GM19463 (cell line): Measurements from ENCODE around the gene C2orf92.
"Not testable (repeated sequence)": the region's sequence is repeated elsewhere in the genome, so short reads cannot be mapped to it uniquely, and the experiment has no call there.

Experiments used
- ATAC-seq: cut with Tn5 transposase; IDR thresholded peaks from one replicate; pipeline ENCODE4 v1.9.1; 2021; ENCODE audit warnings: mild to moderate bottlenecking, moderate library complexity; ENCODE audit not compliant: unreplicated experiment

Gene C2orf92

GRCh38 chr2:97669448-97669847 is at the start of gene C2orf92:
Gene C2orf92 (plus strand): TSS chr2:97669713. CDS start chr2:97669789, 76 bp downstream.
- ATAC-seq = no peak

- not testable (repeated sequence) for ATAC-seq
Observed at GRCh38 chr2:97620492-97620891, 49.0 kb upstream of the C2orf92 start.

GRCh38 chr2:97622976-97623375 is 46.5 kb upstream of the C2orf92 start:
- not testable (repeated sequence) for ATAC-seq

GRCh38 chr2:97625354-97626048 is 44.0 kb upstream of the C2orf92 start:
- ATAC-seq = not testable (repeated sequence)

- ATAC-seq = not testable (repeated sequence)
Observed at GRCh38 chr2:97626049-97626430, 43.5 kb upstream of the C2orf92 start.

- ATAC-seq = no peak
Observed at GRCh38 chr2:97644023-97644717, 25.3 kb upstream of the C2orf92 start.

GRCh38 chr2:97645112-97645694 is 24.3 kb upstream of the C2orf92 start:
- ATAC-seq = peak; percentile 31

GRCh38 chr2:97645695-97646629 is 23.6 kb upstream of the C2orf92 start, which contains the start of gene COX5B:
Gene COX5B (plus strand): TSS chr2:97646062. CDS start chr2:97646087, 25 bp downstream.
- ATAC-seq = peak; percentile 94

- ATAC-seq = no peak
Observed at GRCh38 chr2:97646977-97647376, 22.5 kb upstream of the C2orf92 start.

- no peak for ATAC-seq
Observed at GRCh38 chr2:97651114-97651513, 18.4 kb upstream of the C2orf92 start.

- no peak for ATAC-seq
Observed at GRCh38 chr2:97653473-97653872, 16.0 kb upstream of the C2orf92 start.

GRCh38 chr2:97653874-97654273 is 15.6 kb upstream of the C2orf92 start:
- no peak for ATAC-seq

- no peak for ATAC-seq
Observed at GRCh38 chr2:97654309-97654708, 15.2 kb upstream of the C2orf92 start.

- no peak for ATAC-seq
Observed at GRCh38 chr2:97654791-97655190, 14.7 kb upstream of the C2orf92 start.

- ATAC-seq = no peak
Observed at GRCh38 chr2:97656129-97656755, 13.3 kb upstream of the C2orf92 start.

- ATAC-seq = no peak
Observed at GRCh38 chr2:97656905-97657587, 12.5 kb upstream of the C2orf92 start.

GRCh38 chr2:97657986-97658690 is 11.4 kb upstream of the C2orf92 start:
- ATAC-seq = no peak

- no peak for ATAC-seq
Observed at GRCh38 chr2:97658691-97659157, 10.8 kb upstream of the C2orf92 start.
